PC-3 (cell line): ENCODE results near the gene KCNT2. TPM values are rescaled to one million over a fixed set of nuclear protein-coding genes. Genes with fewer than 3 reads are reported as not detected.

Experiments
- ATAC-seq: fragments of 200-7000 bp; cut with Tn5 transposase; 2 replicates; pipeline ENCODE4 v1.9.1; 2020; ENCODE audit warnings: mild to moderate bottlenecking, moderate library complexity
- BruUV-seq: library from RNA; stranded (reverse); fragments of 400-500 nt; replicated peaks from 2 replicates; lab custom pipeline; 2021; lab: Mats Ljungman, UMichigan
- CTCF ChIA-PET: fragments of 300-600 bp; sonication (Branson Sonifier 250); formaldehyde crosslinking; loops from one replicate; lab custom pipeline; 2022; ENCODE audit warnings: antibody characterized with exemption; lab: Charles Lee
- POLR2A ChIA-PET: fragments of 300-600 bp; sonication (Branson Sonifier 250); formaldehyde crosslinking; loops from one replicate; lab custom pipeline; 2022; ENCODE audit warnings: antibody characterized with exemption; ENCODE audit not compliant: unreplicated experiment; lab: Charles Lee
- DNase-seq: peaks from one replicate; pipeline ENCODE4 v3.0.0-alpha.2; 2015
- H2AFZ ChIP-seq: fragments of 300-600 bp; sonication (generic); 2 replicates; pipeline ENCODE4 v1.6.0; 2016; ENCODE audit warnings: antibody characterized with exemption, low read length
- H3F3A ChIP-seq: fragments of 300-600 bp; sonication (generic); one replicate; pipeline ENCODE4 v1.6.0; 2017; ENCODE audit warnings: antibody characterized with exemption, low read length, control low read depth, mild to moderate bottlenecking; ENCODE audit not compliant: unreplicated experiment
- H3K27ac ChIP-seq: fragments of 300-600 bp; sonication (generic); 2 replicates; pipeline ENCODE4 v1.5.1; 2016; ENCODE audit warnings: mild to moderate bottlenecking, low read length
- H3K27me3 ChIP-seq: fragments of 300-600 bp; sonication (generic); 2 replicates; pipeline ENCODE4 v1.6.1; 2016; ENCODE audit warnings: low read length, mixed read lengths
- H3K36me3 ChIP-seq: fragments of 300-600 bp; sonication (generic); 2 replicates; pipeline ENCODE4 v1.6.1; 2016; ENCODE audit warnings: low read depth, mixed run types, low read length, mixed read lengths
- H3K4me1 ChIP-seq: fragments of 300-600 bp; sonication (generic); 2 replicates; pipeline ENCODE4 v1.5.1; 2016; ENCODE audit warnings: low read length; ENCODE audit not compliant: insufficient read depth
- H3K4me2 ChIP-seq: fragments of 300-600 bp; sonication (generic); 2 replicates; pipeline ENCODE4 v1.6.0; 2016; ENCODE audit warnings: low read length
- H3K4me3 ChIP-seq: fragments of 300-600 bp; sonication (generic); 2 replicates; pipeline ENCODE4 v1.5.1; 2016; ENCODE audit warnings: mild to moderate bottlenecking, low read length, mixed read lengths
- H3K79me2 ChIP-seq: fragments of 300-600 bp; sonication (generic); 2 replicates; pipeline ENCODE4 v1.6.1; 2017; ENCODE audit warnings: low read length, mixed read lengths
- H3K9ac ChIP-seq: fragments of 300-600 bp; sonication (generic); 2 replicates; pipeline ENCODE4 v1.6.0; 2016; ENCODE audit warnings: mild to moderate bottlenecking, low read length
- H3K9me2 ChIP-seq: fragments of 300-600 bp; sonication (generic); replicated peaks from 2 replicates; pipeline ENCODE4 v1.6.1; 2016; ENCODE audit warnings: mixed run types, low read length, mixed read lengths
- H3K9me3 ChIP-seq: fragments of 300-600 bp; sonication (generic); 2 replicates; pipeline ENCODE4 v1.6.1; 2016; ENCODE audit warnings: low read length, mixed read lengths
- H4K20me1 ChIP-seq: fragments of 300-600 bp; sonication (generic); 2 replicates; pipeline ENCODE4 v1.6.1; 2016; ENCODE audit warnings: low read length, mixed read lengths
- CTCF ChIP-seq: fragments of 300-600 bp; sonication (generic); conservative IDR thresholded peaks from 2 replicates; pipeline ENCODE4 v1.5.1; 2017; ENCODE audit warnings: antibody characterized with exemption, low read depth, mild to moderate bottlenecking, low read length
- EZH2 ChIP-seq: fragments of 300-600 bp; sonication (generic); IDR thresholded peaks from one replicate; pipeline ENCODE4 v1.6.1; 2017; ENCODE audit warnings: antibody characterized with exemption, mild to moderate bottlenecking, low read length; ENCODE audit not compliant: unreplicated experiment
- EZH2phosphoT487 ChIP-seq: fragments of 300-600 bp; sonication (generic); IDR thresholded peaks from 2 replicates; pipeline ENCODE4 v1.6.1; 2018; ENCODE audit warnings: mild to moderate bottlenecking, antibody characterized with exemption, low read length, borderline replicate concordance
- intact Hi-C: fragments of 100-400 bp; cut with micrococcal nuclease; formaldehyde crosslinking; loops from 2 replicates; pipeline ENCODE4 v1.9.0; 2023
- total RNA-seq: library from RNA; depleted of rRNA; stranded (reverse); fragments of >200 nt; gene quantifications from 2 replicates; pipeline ENCODE4 v1.2.3, GENCODE V29; 2014

The KCNT2 gene
- total RNA-seq, 1 experiment from 2014 or later = 0.26 TPM

- Histone ChIP-seq H3K27ac (no peak overlapping the region), H4K20me1 (no peaks in the 10 kb centered on the region), H3K9me3 (no peaks in the 10 kb centered on the region), H3K27me3 (no peaks in the 10 kb centered on the region), H3K4me3 (no peak overlapping the region), H3K79me2 (no peaks in the 10 kb centered on the region), H3K4me1 (no peaks in the 10 kb centered on the region), H3F3A (no peaks in the 10 kb centered on the region), H3K9me2 (no peaks in the 10 kb centered on the region), H3K36me3 (no peaks in the 10 kb centered on the region), H3K9ac (no peak overlapping the region), H2AFZ (no peak overlapping the region), H3K4me2 (no peak overlapping the region)
- ChIA-PET CTCF (no interaction called here), POLR2A (no interaction called here)
- no peak for TF ChIP-seq CTCF
- TF ChIP-seq EZH2 = no peak
- TF ChIP-seq EZH2phosphoT487 = no peak
- intact Hi-C loops = no loop called here
- no peak for DNase-seq
- no peak for ATAC-seq
- no TSS peak for BruUV-seq
Measured at GRCh38 chr1:196619721-196620120, 11.5 kb upstream of the KCNT2 start.

GRCh38 chr1:196611873-196612272, 3.6 kb upstream of the KCNT2 start:
- H3F3A ChIP-seq = no peaks in the 10 kb centered on the region
- no peak overlapping the region for H2AFZ ChIP-seq
- DNase-seq (no peak), ATAC-seq (no peak)
- no peaks in the 10 kb centered on the region for H3K9me3 ChIP-seq
- H4K20me1 ChIP-seq = no peaks in the 10 kb centered on the region
- H3K27me3 ChIP-seq = no peaks in the 10 kb centered on the region
- H3K79me2 ChIP-seq = no peaks in the 10 kb centered on the region
- no peaks in the 10 kb centered on the region; the same call in 1 of the 2 replicates for H3K4me1 ChIP-seq
- intact Hi-C loops = no loop called here
- TF ChIP-seq EZH2phosphoT487 = no peak
- TF ChIP-seq EZH2 = no peak
- TF ChIP-seq CTCF = no peak
- CTCF ChIA-PET = no interaction called here
- H3K4me3 ChIP-seq = no peak overlapping the region
- POLR2A ChIA-PET = no interaction called here
- no peak overlapping the region for H3K27ac ChIP-seq
- no peak overlapping the region for H3K4me2 ChIP-seq
- H3K9me2 ChIP-seq = no peaks in the 10 kb centered on the region
- H3K9ac ChIP-seq = no peak overlapping the region
- H3K36me3 ChIP-seq = no peaks in the 10 kb centered on the region
- BruUV-seq = no TSS peak

- Histone ChIP-seq H3K4me1 (no peaks in the 10 kb centered on the region; the same call in 1 of the 2 replicates), H2AFZ (no peak overlapping the region), H3K9me3 (no peaks in the 10 kb centered on the region), H3K9ac (no peak overlapping the region), H3K4me2 (no peak overlapping the region), H3K27ac (no peak overlapping the region), H4K20me1 (no peaks in the 10 kb centered on the region), H3K4me3 (no peak overlapping the region), H3K9me2 (no peaks in the 10 kb centered on the region), H3K79me2 (no peaks in the 10 kb centered on the region), H3K36me3 (no peaks in the 10 kb centered on the region), H3F3A (no peaks in the 10 kb centered on the region), H3K27me3 (no peaks in the 10 kb centered on the region)
- TF ChIP-seq EZH2 = no peak
- POLR2A ChIA-PET = no interaction called here
- ATAC-seq (no peak), DNase-seq (no peak)
- CTCF ChIA-PET = no interaction called here
- BruUV-seq = no TSS peak
- intact Hi-C loops = no loop called here
Measured at GRCh38 chr1:196609370-196609737, 1.1 kb upstream of the KCNT2 start.
